Endothelial cell of coronary artery (primary cell): Measurements from ENCODE around the gene RFWD3. TPM values are rescaled to one million over a fixed set of nuclear protein-coding genes. Genes with fewer than 3 reads are reported as not detected.

Experiments
- total RNA-seq: library from RNA; depleted of rRNA; stranded (reverse); fragments of >200 nt; gene quantifications from 2 replicates; pipeline ENCODE4 v1.2.3, GENCODE V29; 2014

RFWD3 gene, protein sequence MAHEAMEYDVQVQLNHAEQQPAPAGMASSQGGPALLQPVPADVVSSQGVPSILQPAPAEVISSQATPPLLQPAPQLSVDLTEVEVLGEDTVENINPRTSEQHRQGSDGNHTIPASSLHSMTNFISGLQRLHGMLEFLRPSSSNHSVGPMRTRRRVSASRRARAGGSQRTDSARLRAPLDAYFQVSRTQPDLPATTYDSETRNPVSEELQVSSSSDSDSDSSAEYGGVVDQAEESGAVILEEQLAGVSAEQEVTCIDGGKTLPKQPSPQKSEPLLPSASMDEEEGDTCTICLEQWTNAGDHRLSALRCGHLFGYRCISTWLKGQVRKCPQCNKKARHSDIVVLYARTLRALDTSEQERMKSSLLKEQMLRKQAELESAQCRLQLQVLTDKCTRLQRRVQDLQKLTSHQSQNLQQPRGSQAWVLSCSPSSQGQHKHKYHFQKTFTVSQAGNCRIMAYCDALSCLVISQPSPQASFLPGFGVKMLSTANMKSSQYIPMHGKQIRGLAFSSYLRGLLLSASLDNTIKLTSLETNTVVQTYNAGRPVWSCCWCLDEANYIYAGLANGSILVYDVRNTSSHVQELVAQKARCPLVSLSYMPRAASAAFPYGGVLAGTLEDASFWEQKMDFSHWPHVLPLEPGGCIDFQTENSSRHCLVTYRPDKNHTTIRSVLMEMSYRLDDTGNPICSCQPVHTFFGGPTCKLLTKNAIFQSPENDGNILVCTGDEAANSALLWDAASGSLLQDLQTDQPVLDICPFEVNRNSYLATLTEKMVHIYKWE
- total RNA-seq, result 17.1 and 20.7 TPM in 2 replicates

GRCh38 chr16:74666425-74667254 is at the start of gene RFWD3:
TSS of gene RFWD3 (minus strand) at chr16:74666877. CDS start at chr16:74661449, 5,428 bp downstream.

DNA sequence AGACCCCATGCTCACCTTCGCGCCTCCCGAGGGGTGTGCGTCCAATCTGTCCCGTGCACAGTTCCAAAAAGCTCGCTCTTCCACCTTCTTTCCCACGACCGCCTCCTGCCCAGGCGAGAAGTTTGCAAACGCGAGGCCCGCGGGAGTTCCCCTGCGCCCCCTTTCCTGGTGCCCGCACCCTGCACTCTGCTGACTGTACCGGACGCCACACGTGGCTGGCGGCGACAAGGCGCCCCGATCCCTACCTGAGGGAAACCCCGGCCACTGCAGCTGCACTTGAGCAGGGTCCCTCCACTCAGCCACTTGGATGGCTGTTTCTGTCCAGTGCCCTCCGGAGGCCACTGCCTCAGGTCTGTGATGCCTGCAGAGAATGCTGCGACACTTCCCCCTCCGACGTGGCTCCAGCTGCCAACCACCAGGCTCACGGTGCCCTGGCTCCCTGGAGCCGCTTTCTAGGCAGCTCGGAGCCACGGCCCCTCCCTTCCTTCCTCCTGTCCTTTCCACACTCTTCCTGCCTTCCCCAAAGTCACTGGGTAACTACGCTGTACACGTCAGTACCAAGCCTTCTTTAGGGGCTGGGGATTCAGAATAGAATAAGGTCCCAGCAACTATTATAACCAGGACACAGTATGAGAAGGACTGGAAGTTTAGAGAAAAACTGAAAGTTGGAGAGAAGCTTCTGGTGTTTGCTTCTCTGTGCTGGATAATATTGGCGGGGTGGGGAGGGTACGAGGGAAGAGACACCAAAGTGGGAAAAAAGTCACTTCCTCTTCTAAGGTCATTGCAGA is 34.0 kb upstream of the RFWD3 start, which contains the start of gene MLKL:
Gene MLKL (minus strand): TSS at position 425 of the 788 bp plus-strand sequence. CDS start 5,105 bp downstream, outside the sequence.

DNA sequence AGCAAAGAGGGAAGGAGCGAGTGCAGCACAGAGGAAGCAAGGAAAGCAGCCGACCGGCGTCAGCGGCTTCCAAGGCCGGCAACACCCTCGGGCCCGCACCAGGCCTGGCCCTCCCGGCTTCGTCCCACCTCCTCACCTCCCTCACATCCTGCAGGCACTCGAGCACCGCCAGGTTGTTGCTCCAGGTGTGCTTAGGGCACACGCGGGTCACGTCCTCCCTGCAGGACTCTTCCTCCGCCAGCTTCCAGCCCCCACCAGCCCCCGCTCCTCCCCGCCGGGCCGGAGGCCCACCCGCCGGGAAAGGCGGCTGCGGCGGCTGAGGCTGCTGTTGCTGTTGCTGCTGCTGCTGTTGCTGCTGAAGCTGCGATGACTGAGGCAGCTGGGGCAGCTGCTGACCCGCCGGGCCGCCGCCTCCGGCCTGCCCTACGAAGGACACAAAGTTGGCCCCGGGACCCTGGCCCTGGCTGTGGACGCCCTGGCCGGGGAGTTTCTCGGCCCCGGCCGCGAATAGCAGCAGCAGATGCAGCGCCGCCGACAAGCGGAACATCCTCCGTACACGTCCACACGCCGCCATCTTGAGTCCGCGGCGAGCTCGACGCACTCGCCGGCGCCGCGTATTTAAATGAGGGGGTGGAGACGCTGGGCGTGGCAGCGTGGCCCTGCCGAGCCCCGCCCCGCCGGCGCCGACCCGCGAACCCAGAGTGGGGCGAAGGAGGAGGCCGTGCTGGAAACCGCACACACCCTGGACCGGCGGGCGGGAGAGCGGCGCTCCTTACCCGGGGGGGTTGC is 60.0 kb downstream of the RFWD3 start, which contains the start of gene GLG1:
Gene GLG1 (minus strand): TSS at position 594 of the 789 bp plus-strand sequence. CDS start 20 bp downstream, at position 574.

Other genes starting within 250 kb of the RFWD3 start
- 0.18 and 0.28 TPM in 2 replicates for gene CLEC18B, start 245.4 kb downstream of the RFWD3 start, total RNA-seq
- gene GLG1, start 59.8 kb downstream of the RFWD3 start, total RNA-seq, result 99.8 and 224 TPM in 2 replicates
- 21.8 and 32.3 TPM in 2 replicates for gene MLKL, start 34.0 kb upstream of the RFWD3 start, total RNA-seq
- not detected in 2 replicates for gene FA2H, start 107.9 kb upstream of the RFWD3 start, total RNA-seq